Measurements from ENCODE around the gene ZNF467. TPM values are rescaled to one million over a fixed set of nuclear protein-coding genes. Genes with fewer than 3 reads are reported as not detected.

ZNF467 gene
- total and polyA plus RNA-seq, 2 donors (not counting 1 experiment from before 2014, with no cell fraction given) = 0.39 to 1.1 TPM

DNA sequence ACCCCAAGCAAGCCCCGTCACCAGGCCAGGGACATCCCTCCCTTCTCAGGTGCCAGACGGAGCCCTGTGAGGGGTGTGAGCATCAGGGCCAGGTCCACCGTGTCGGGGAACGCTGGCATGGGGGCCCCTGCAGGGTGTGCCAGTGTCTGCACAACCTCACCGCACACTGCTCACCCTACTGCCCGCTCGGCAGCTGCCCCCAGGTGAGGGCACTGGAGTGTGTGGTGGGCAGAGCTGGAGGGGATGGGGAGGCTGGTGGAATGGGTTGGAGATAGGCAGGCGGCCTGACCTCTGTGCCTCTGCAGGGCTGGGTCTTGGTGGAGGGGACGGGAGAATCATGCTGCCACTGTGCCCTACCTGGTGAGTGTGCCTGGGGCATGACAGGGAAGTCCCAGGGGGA lies 19.9 kb upstream of the ZNF467 start:
- no peaks in the 10 kb centered on the region for H4K20me1 ChIP-seq (ENCODE audit: control insufficient read depth, insufficient read depth, low read length, poor library complexity, severe bottlenecking)
- TF ChIP-seq, protein P1, sequence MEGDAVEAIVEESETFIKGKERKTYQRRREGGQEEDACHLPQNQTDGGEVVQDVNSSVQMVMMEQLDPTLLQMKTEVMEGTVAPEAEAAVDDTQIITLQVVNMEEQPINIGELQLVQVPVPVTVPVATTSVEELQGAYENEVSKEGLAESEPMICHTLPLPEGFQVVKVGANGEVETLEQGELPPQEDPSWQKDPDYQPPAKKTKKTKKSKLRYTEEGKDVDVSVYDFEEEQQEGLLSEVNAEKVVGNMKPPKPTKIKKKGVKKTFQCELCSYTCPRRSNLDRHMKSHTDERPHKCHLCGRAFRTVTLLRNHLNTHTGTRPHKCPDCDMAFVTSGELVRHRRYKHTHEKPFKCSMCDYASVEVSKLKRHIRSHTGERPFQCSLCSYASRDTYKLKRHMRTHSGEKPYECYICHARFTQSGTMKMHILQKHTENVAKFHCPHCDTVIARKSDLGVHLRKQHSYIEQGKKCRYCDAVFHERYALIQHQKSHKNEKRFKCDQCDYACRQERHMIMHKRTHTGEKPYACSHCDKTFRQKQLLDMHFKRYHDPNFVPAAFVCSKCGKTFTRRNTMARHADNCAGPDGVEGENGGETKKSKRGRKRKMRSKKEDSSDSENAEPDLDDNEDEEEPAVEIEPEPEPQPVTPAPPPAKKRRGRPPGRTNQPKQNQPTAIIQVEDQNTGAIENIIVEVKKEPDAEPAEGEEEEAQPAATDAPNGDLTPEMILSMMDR (IDR thresholded peaks at IDR 0.05) = no peak
- no peak for TF ChIP-seq EZH2 (IDR thresholded peaks at IDR 0.05; ENCODE audit: borderline replicate concordance, insufficient read depth, low read depth, low read length, poor library complexity, severe bottlenecking)
- CTCF ChIA-PET = no interaction called here
- POLR2A ChIA-PET = no interaction called here
- peaks cover 0 to 5% (median 0%) of the 10 kb centered on the region in 3 donors for H3K9me3 ChIP-seq (ENCODE audit: control extremely low read depth in 1 of 3, control insufficient read depth in 2 of 3, insufficient read depth in 1 of 3, low read length in 2 of 3)
- no peaks in the 10 kb centered on the region for H3K79me2 ChIP-seq (ENCODE audit: control insufficient read depth, insufficient read depth, low read length)
- Mint-ChIP-seq H3K27ac (no peak overlapping the region), H3K4me1 (no peaks in the 10 kb centered on the region), H3K9me3 (ENCODE audit: insufficient read depth) (no peaks in the 10 kb centered on the region), H3K4me3 (no peak overlapping the region), H3K27me3 (peaks cover 26% of the 10 kb centered on the region)
- H2AFZ ChIP-seq (ENCODE audit: insufficient read depth, low read depth, low read length, poor library complexity, severe bottlenecking) = no peak overlapping the region
- no peak for DNase-seq
- H3K4me1 ChIP-seq (ENCODE audit: control insufficient read depth in 2 of 2, insufficient read depth in 2 of 2, low read length in 2 of 2) = no peaks in the 10 kb centered on the region
- no peak overlapping the region for H3K4me3 ChIP-seq (ENCODE audit: control extremely low read depth in 1 of 5, extremely low read depth in 1 of 5, insufficient read depth in 1 of 5, low read depth in 2 of 5, low read length in 4 of 5)
- no peak for ATAC-seq (ENCODE audit: low read depth)
- H3K27ac ChIP-seq (ENCODE audit: low read length in 2 of 2) = no peak overlapping the region
- no peak overlapping the region for H3K9ac ChIP-seq (ENCODE audit: low read length)
- peaks cover 0 to 19% (median 4%) of the 10 kb centered on the region in 4 experiments for H3K27me3 ChIP-seq (replicated peaks in 1 of 4; ENCODE audit: control extremely low read depth in 1 of 4, control insufficient read depth in 3 of 4, insufficient read depth in 4 of 4, low read length in 3 of 4)
- intact Hi-C loops (cut with micrococcal nuclease) = no loop called here
- WGBS (ENCODE audit: insufficient coverage) = 93% methylated on average over 10 of the region's 10 CpGs
- H3K36me3 ChIP-seq (replicated peaks in 1 of 2; ENCODE audit: control extremely low read depth in 1 of 2, control insufficient read depth in 1 of 2, extremely low read depth in 1 of 2, insufficient read depth in 2 of 2, low read length in 1 of 2) = no peaks in the 10 kb centered on the region
- no peak overlapping the region for H3K4me2 ChIP-seq (replicated peaks; ENCODE audit: low read depth, low read length, poor library complexity, severe bottlenecking)

DNA sequence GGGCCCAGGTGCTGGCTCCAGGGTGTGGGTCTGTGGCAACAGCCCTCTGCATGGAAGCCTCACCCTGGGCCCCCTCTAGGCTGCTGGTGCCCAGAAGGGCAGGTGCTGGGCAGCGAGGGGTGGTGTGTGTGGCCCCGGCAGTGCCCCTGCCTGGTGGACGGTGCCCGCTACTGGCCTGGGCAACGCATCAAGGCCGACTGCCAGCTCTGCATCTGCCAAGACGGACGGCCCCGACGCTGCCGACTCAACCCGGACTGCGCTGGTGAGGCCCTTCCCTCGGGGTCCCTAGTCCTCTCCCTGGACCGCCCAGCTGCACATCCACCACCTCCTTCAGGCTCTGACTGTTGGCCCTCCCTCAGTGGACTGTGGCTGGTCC lies 18.8 kb upstream of the ZNF467 start:
- Histone ChIP-seq H3K4me3 (ENCODE audit: control extremely low read depth in 1 of 5, extremely low read depth in 1 of 5, insufficient read depth in 1 of 5, low read depth in 2 of 5, low read length in 4 of 5) (no peak overlapping the region), H3K27me3 (replicated peaks in 1 of 4; ENCODE audit: control extremely low read depth in 1 of 4, control insufficient read depth in 3 of 4, insufficient read depth in 4 of 4, low read length in 3 of 4) (peaks cover 0 to 22% (median 4%) of the 10 kb centered on the region in 4 experiments), H3K79me2 (ENCODE audit: control insufficient read depth, insufficient read depth, low read length) (no peaks in the 10 kb centered on the region), H4K20me1 (ENCODE audit: control insufficient read depth, insufficient read depth, low read length, poor library complexity, severe bottlenecking) (no peaks in the 10 kb centered on the region), H3K36me3 (replicated peaks in 1 of 2; ENCODE audit: control extremely low read depth in 1 of 2, control insufficient read depth in 1 of 2, extremely low read depth in 1 of 2, insufficient read depth in 2 of 2, low read length in 1 of 2) (no peaks in the 10 kb centered on the region), H3K9me3 (ENCODE audit: control extremely low read depth in 1 of 3, control insufficient read depth in 2 of 3, insufficient read depth in 1 of 3, low read length in 2 of 3) (peaks cover 0 to 5% (median 0%) of the 10 kb centered on the region in 3 donors), H3K4me1 (ENCODE audit: control insufficient read depth in 2 of 2, insufficient read depth in 2 of 2, low read length in 2 of 2) (no peaks in the 10 kb centered on the region), H3K9ac (ENCODE audit: low read length) (no peak overlapping the region), H3K4me2 (replicated peaks; ENCODE audit: low read depth, low read length, poor library complexity, severe bottlenecking) (no peak overlapping the region), H2AFZ (ENCODE audit: insufficient read depth, low read depth, low read length, poor library complexity, severe bottlenecking) (no peak overlapping the region), H3K27ac (ENCODE audit: low read length in 2 of 2) (no peak overlapping the region)
- Mint-ChIP-seq H3K27me3 (peaks cover 27% of the 10 kb centered on the region), H3K4me3 (no peak overlapping the region), H3K9me3 (ENCODE audit: insufficient read depth) (no peaks in the 10 kb centered on the region), H3K4me1 (no peaks in the 10 kb centered on the region), H3K27ac (no peak overlapping the region)
- 94% methylated on average over 15 of the region's 15 CpGs for WGBS (ENCODE audit: insufficient coverage)
- no peak for ATAC-seq (ENCODE audit: low read depth)
- ChIA-PET CTCF (no interaction called here), POLR2A (no interaction called here)
- no peak for DNase-seq
- TF ChIP-seq EZH2 (IDR thresholded peaks at IDR 0.05; ENCODE audit: borderline replicate concordance, insufficient read depth, low read depth, low read length, poor library complexity, severe bottlenecking) = no peak
- TF ChIP-seq, protein P1 (IDR thresholded peaks at IDR 0.05) = no peak
- intact Hi-C loops (cut with micrococcal nuclease) = no loop called here

Measured in B cell (primary cell).